ENCODE results near the gene ZNF428.
"Not testable (repeated sequence)": the region's sequence is repeated elsewhere in the genome, so short reads cannot be mapped to it uniquely, and the experiment has no call there.

The ZNF428 gene

DNA sequence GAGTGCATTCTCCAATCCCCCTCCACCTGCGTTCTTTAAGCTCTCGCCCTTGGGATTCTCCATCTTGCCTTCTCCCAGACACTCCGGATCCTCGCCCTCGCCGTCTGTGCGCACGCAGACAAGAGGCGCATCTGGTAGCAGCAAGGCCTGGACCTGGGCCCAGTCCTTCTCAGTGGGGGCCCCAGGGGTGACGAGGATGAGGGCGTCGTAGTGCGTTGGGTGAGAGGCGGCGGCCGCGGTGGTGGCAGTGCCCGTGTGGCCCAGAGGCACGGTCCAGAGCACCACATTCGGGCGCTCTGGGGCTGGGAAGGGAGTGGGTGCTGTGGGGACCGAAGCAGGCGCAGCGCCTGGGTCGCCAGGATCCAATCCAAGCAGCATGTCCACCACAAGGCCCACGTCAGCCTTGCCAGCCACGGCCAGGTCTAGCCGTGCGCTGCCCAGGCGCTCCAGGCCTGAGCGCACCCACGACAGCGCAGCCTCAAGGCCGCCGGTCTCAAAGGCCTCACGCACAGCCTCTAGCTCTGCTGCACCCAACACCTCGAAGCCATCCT, 26.6 kb downstream of the ZNF428 start:
- DNase-seq (ENCODE audit: low spot score), result no peak

DNA sequence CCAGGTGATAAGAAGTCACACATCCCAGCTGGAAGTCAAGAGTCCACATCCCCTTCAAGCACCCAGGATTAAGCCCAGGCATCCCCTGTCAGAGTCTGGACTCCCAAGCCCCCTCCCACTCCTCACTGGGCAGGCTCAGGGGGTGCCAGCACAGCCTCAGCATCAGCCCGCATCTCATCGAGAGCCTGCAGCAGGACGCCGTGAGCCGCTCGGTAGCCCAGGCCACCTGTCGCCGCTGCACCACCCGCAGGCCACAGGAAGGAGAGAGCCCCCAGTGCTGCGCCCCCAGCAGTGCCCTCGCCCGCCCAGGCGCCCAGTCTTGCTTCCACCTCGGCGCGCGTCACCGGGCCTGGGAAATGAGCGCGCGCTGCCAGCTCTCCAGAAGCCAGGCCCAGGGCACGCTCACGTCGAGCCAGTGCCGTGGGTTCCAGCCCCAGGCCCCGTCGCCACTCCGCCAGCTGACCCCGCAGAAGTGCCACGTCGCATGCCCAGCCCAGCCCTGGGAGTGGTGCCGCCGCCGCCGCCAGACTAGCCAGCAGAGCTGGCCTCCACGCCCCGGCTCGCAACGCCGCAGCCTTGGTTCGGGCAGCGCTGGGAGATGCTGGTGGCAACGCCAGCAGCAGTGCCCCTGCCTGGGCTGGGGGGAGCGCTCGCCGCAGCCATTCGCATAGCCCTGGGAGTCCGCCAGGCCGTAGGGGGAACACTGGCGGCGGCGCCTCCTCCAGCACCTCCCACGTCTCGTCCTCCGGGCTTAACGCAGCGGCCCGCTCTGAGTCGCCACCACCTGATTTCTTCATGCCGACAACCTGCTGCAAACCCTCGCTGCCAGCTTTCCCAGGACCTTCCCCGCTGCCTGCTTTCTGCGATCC, 27.3 kb downstream of the ZNF428 start:
- no peak for DNase-seq (ENCODE audit: low spot score)

DNA sequence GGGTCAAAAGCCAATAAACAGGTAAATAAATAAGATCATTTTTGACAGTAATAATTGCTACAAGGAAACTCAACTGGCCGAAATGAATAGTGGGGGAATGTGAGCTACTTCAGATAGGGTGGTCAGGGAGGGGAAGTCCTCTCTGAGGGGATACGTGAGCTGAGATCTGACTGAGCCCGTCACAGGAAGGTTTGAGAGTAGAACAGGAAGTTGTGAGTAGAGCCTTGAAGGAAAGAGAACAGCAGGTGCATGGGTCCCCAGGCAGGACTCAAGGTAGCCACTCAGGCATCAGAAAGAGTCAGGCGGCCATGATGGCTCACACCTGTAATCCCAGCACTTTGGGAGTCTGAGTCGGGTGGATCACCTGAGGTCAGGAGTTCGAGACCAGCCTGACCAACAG, 29.8 kb downstream of the ZNF428 start:
- DNase-seq (ENCODE audit: low spot score), result peak; percentile 40

DNA sequence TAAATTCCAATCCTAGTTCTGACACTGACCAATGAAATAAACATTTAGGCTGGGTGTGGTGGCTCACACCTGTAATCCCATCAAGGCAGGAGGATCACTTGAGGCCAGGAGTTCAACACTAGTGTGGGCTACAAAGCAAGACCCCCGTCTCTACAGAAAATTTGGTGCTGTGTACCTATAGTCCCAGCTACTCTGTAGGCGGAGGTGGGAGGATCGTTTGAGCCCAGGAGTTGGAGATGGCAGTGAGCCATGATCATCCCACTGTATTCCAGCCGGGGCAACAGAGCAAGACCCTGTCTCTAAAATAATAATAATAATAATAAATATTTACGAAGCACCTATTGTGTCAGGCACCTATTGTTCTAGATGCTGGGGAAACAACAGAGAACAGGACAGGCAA, 30.2 kb downstream of the ZNF428 start:
- DNase-seq (ENCODE audit: low spot score), result no peak

DNA sequence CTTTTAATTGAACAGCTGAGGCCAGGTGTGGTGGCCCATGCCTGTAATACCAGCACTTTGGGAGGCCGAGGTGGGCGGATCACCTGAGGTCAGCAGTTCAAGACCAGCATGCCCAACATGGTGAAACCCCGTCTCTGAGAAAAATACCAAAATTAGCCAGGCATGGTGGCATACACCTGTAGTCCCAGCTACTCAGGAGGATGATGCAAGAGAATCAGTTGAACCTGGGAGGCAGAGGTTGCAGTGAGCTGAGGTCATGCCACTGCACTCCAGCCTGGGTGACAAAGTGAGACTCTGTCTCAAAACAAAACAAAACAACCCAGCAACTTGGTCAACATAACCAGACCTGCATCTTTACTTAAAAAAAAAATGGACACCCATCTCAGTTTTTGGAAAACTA, 32.4 kb downstream of the ZNF428 start:
- DNase-seq (ENCODE audit: low spot score), result not testable (repeated sequence)

DNA sequence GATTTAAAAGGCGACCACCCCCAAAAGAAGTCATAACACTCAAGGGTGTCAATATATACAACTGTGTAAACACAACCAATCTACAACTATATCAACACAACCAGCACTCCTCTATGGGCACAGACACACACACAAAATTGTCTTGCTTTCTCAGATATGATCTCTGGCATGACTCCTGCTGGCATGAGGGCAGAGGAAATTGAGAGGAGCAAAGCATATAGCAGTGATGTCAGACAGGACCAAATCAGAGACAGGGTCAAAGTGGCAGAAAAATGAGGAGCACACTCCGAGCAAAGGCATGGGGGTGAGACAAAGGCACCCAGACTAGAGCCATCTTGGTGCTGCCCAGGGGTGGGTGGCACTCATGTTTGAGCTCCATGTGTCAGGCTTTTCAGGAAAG, 33.1 kb downstream of the ZNF428 start:
- no peak for DNase-seq (ENCODE audit: low spot score)

DNA sequence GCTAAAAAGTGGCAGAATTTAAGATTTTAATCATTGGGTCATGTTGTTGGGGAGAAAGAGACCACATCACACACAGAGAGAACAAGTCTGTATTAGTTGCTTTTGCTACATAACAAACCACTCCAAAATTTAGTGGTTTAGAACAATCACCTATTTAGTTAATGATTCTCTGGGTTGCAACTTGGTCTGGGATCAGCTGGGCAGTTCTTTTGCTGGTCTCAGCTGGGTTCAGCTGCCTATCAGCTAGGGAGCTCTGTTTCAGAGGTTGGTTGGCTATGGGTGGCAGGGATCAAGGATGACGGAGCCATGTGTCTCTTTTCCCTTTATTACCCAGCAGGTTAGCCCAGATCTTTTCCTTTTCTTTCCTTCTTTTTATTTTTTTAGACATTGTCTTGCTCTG, 34.9 kb downstream of the ZNF428 start:
- no peak for DNase-seq (ENCODE audit: low spot score)

DNA sequence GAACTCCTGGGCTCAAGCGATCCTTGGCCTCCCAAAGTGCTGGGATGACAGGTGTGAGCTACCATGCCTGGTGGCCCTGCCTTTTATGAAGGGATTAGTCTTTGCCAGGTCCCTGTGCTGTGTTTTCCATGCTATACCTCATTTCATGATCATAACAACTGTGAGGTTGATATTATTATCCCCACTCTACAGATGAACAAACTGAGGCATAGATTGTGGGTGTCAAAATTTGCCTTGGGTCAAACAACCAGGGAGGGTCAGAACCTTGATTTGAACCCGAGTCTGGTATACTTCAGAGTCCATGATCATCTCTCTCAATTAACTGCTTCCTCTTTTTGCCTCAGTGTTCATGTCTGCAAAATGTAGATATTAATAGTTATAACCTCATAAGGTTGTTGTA, 36.9 kb downstream of the ZNF428 start:
- no peak for DNase-seq (ENCODE audit: low spot score)

DNA sequence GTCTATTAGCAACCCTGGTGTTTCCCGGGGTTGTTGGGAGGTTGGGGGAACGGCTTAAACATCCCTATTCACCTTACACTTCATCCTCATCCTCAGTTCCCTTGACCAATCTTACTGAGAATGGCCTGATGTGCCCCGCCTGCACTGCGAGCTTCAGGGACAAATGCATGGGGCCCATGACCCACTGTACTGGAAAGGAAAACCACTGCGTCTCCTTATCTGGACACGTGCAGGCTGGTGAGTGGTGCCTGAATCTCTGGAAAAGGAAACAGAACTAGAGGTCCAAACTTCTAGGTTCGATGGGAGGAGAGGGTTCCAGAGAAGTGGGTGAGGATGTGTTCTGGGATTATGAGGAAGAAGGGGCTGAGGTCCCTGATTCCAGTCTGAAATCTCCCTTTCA, 38.0 kb downstream of the ZNF428 start:
- DNase-seq (ENCODE audit: low spot score), result no peak

DNA sequence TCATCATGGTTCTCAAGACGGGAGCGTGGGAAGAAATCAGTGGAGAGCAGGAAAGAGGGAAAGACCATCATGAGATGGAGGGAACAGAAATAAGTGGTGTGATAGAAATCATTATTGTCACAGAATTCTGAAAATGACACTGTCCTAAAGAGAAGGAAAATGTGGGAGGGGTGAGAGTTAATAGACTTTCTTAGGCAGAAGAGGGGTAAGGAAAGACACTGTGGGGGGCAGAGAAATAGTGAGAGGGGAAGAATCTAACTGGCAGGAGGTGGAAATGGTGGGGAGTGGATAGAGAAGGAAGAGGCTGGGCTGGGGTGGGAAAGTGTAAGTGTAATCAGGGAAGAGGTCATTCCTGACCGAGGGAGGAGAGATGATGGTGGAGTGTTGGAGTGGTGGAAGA, 40.6 kb downstream of the ZNF428 start:
- DNase-seq (ENCODE audit: low spot score), result no peak

DNA sequence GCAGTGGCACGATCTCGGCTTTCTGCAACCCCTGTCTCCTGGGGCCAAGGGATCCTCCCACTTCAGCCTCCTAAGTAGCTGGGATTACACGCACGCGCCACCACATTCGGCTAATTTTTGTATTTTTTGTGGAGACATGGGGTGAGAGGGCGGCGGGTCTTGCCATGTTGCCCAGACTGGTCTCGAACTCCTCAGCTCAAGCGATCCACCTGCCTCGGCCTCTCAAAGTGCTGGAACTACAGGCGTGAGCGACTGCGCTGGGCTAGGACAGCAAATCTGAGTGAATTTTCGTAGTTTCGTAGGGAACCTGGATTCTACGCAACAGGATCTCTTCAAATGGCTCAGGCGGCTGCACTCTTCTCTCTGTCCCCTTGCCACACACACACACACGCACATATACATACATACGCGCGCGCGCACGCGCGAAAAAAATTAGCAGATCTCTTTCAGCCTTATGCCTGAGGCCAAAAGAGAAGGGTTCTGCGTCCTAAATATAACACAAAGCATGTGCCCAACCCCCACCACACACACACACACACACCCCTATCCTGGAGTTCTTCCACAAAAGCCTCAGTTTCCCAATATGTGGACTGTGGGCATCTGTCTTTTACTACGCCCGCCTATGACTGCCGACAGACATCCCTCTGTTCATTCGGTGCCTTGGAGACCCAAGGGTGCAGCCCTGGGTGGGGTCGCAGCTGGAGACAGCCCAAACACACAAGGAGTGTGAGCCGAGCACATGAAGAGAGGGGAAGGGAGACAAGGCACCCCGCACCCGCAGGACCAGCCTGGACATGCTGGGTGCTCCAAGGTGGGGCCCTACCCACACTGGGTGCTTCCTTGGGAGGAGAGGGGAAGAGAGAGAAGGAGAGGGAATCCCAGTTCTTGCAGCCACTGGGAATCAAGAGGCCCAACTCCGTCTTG, 43.2 kb downstream of the ZNF428 start:
- DNase-seq (ENCODE audit: low spot score), result no peak

DNA sequence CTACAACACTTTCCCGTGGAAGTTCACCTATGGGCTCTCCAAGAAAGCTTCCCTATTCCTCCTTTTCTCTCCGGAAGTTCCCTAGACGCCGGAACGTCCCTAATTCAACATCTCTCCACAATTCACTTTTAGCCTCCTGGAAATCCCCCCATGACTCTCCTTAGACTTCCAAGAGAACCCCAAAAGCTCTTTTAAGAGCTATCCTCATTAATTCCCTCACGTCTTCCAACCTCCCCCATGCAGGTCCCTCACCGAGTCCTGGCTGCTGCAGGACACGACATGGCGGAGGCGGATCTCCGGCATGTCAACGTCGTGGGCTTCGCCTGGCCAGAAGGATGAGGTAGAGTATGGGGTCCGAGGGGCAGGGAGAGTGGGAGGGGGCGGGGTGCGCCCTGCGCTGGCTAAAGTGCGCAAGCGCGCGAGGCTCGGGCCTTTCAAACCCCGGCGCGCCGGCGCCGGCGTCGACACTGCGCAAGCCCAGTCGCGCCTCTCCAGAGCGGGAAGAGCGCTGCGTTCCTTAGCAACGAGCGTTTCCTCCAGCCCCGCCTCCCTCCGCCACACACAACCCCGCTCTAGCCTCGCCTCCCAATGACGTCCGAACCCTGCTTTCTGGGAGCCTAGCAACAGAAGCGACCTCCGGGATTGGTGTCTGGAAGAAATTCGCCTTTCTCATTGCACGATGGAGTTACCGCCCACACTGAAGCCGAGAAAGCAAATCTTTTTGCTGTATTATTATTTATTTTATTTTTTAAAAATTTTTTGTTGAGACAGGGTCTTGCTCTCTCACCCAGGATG, 44.1 kb downstream of the ZNF428 start, which contains the start of the genes PINLYP and XRCC1:
Gene PINLYP (plus strand): TSS at position 646 of the 795 bp plus-strand sequence. CDS start 1,391 bp downstream, outside the sequence.
Gene XRCC1 (minus strand): TSS at position 372 of the 795 bp plus-strand sequence. CDS start 69 bp downstream, at position 303.
- DNase-seq (ENCODE audit: low spot score), result peak; percentile 97

DNA sequence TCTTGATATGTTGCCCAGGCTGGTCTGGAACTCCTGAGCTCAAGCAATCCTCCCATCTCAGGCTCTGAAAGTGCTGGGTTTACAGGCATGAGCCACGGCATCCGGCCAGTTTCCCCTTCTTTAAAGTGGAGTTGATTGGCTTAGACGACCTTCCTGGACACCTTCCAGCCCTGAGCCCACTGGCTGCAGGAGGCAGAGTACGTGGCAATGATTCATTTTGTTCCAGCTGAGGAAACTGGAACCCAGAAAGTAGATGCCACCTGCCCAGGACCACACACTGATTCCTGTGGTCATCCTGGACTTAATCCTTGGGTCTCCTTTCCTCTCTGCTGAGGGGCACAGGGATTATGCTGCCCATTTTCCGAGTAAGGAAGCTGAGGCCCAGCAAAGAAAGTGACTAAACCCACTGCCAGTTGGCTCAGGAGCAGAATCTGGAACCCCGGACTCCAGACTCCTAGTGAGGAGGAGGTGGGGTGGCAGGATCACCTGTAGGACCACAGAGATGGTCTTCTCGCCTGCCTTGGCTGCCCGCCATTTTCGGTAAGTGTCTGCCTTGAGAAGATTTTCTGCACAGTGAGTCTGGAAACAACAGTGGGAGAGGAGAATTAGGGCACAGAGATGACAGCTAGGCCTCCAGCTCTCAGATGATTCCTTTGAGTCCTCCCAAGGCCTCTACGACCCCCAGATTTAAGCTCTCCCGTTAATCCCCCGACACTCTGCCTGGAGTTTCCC, 44.8 kb downstream of the ZNF428 start:
- DNase-seq (ENCODE audit: low spot score), result no peak

DNA sequence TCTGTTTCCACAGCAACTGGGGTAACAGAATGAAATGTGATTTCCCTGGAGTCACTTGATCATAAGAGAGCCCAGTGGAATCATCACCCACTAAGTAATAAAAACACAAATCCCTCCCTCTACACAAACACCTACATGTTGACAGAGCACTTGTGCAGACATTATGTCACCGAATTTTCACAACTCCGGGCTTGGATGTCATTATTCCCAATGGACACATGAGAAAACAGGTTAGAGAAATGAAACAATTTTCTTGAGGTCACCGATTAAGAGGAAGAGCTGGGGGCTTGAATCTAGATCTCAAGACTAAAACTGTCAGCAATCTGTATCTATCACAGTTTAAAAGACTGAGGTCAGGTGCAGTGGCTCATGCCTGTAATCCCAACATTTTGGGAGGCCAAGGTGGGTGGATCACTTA, 47.2 kb downstream of the ZNF428 start:
- DNase-seq (ENCODE audit: low spot score), result no peak

DNA sequence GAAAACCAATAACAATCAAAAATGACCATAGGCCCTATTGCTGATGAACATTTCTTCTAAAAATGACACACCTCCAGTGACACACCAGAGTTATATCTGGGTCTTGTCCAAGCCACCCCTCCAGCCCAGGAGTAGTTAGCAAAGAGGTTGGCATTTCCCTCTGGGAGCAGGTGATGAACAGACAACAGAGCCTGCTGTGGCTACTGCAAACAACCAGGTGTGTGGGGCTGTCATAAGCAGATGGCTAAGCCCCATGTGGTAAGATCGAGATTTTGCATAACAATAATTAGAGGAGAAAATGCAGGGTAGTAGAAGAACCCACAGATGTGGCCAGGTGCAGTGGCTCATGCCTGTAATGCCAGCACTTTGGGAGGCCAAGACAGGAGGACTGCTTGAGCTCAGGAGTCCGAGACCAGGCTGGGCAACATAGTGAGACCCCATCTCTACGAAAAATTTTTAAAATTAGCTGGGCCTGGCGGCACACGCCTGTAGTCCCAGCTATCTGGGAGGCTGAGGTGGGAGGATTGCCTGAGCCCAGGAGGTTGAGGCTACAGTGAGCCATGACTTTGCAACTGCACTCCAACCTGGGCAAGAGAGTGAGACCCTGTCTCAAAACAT, 49.1 kb downstream of the ZNF428 start:
- no peak for DNase-seq (ENCODE audit: low spot score)

DNA sequence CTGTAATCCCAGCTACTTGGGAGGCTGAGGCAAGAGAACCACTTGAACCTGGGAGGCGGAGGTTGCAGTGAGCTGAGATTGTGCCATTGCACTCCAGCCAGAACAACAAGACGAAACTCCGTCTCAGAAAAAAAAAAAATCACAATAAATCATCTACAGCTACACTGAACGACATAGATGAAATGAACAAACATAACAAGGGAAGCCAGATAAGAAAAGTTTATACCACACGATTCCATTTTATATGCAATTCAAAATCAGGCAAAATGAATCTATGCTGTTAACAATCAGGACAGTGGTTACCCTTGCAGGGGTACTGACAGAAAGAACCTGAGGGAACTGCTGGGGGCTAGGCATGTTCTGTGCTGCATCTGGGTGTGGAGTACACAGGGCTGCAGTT, 49.8 kb downstream of the ZNF428 start:
- DNase-seq (ENCODE audit: low spot score), result no peak

DNA sequence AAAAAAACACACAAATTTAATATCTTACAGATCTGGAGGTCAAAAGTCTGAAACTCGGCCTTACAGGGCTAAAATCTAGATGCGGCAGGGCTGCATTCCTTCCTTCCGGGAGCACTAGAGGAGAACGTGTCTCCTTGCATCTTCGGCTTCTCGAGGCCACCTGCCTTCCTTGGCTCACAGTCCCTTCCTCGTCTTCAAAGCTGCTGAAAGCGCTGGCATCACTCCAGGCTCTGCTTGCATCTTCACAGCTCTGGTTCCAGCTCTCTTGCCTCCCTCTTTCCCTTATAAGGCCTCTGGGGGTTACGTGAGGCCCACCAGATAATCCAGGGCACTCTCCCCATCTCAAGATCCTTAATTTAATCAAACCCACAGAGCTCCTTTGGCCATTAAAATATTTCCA, 54.6 kb downstream of the ZNF428 start:
- DNase-seq (ENCODE audit: low spot score), result no peak

DNA sequence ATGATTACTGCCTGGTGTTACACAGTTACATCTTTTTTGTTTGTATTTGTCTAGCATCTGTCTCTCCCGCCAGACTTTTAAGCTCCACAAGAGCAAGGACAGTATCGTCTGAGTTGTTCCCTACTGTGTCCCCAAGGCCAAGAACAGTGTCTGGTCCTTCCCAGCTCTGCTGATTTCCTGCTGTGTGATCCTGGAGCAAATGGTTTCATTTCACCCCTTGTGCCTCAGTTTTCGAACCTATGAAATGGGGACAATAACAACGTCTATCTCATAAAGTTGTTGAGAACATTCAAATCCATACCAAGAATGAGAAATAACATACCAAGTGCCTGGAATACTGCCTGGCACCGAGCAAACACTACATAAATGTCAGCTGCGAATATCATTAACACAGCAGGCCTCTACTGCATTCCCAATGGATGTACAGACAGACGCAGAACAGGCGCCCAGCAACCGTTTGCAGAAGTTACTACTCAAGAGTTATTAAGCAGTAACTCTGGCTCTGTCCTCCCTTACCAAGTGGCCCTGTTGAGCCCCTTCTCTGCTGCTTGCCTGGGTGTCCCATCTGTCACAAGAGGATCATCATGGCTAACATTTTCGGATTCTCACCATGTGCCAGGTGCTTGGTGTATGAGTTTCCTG, 55.5 kb downstream of the ZNF428 start:
- no peak for DNase-seq (ENCODE audit: low spot score)

DNA sequence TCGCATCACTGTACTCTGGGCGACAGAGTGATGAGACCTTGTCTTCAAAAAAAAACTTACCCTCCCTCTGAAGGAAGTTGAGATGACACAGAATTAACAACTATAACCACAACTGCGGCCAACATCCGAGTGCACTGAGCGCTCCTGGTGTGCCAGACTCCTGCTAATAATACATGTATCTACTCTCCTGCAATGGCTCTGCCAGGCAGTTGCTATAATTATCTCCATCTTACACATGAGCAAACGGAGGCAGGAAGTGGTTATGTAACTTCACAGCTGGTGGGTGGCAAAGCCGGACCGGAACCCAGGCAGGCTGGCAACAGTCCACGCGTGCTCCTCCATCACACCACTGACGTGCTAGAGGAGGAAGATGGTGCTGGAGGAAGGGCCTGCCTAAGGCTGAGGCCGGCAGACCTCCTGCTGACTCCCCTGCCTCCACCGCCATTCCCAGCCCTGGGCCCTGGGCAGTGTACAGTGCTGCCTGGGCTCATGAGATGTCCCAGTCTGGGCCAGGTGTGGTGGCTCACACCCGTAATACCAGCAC, 56.7 kb downstream of the ZNF428 start:
- peak; percentile 69 for DNase-seq (ENCODE audit: low spot score)

DNA sequence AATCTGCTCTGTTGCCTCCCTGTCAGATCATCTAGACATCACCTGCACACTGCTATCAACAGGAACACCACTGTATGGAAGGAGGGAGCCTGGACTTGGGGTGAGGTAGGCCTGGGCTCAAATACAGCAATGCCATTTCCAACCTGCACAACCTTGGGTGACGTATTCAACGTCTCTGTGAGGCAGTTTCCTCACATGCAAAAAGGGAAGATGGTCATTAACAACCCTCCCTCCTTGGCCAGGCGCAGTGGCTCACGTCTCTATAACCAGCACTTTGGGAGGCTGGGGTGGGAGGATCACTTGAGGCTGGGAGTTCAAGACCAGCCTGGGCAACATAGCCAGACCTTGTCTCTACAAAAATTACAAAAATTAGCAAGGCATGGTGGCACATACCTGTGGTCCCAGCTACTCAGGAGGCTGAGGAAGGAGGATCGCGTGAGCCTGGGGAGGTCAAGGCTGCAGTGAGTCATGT, 57.2 kb downstream of the ZNF428 start:
- DNase-seq (ENCODE audit: low spot score), result no peak
